Activated CD8-positive, alpha-beta memory T cell treated with anti-CD3 and anti-CD28 coated beads for 36 hours (primary cell): ENCODE results near the gene OR52B4. TPM values are rescaled to one million over a fixed set of nuclear protein-coding genes. Genes with fewer than 3 reads are reported as not detected.
"Not testable (repeated sequence)": the region's sequence is repeated elsewhere in the genome, so short reads cannot be mapped to it uniquely, and the experiment has no call there.

ENCODE experiments used
- CTCF ChIA-PET: fragments of 350-600 bp; sonication (Branson Sonifier 250); formaldehyde crosslinking; loops from one replicate; lab custom pipeline; 2021; ENCODE audit warnings: antibody characterized with exemption; lab: Charles Lee
- POLR2A ChIA-PET: fragments of 350-600 bp; sonication (Branson Sonifier 250); formaldehyde crosslinking; loops from one replicate; lab custom pipeline; 2021; ENCODE audit warnings: antibody characterized with exemption; lab: Charles Lee
- total RNA-seq, 2 experiments: library from RNA; stranded (reverse); gene quantifications; one replicate each; pipeline ENCODE4 v1.2.3, GENCODE V29; 2021

Gene OR52B4
- not detected for total RNA-seq

GRCh38 chr11:4368286-4368685 is at the start of gene OR52B4:
Gene OR52B4, minus strand, starts transcription at chr11:4368386. Its CDS starts 91 bp downstream, at chr11:4368295.
- ChIA-PET POLR2A (no interaction called here), CTCF (no interaction called here)

- ChIA-PET CTCF (no interaction called here), POLR2A (no interaction called here)
These were observed 48.6 kb upstream of the OR52B4 start for GRCh38 chr11:4416816-4417215.

GRCh38 chr11:4416306-4416705 is 48.1 kb upstream of the OR52B4 start:
- ChIA-PET CTCF (no interaction called here), POLR2A (no interaction called here)

- POLR2A ChIA-PET, CTCF ChIA-PET: not testable (repeated sequence)
These were observed 38.0 kb upstream of the OR52B4 start for GRCh38 chr11:4406206-4406605.

- ChIA-PET POLR2A (interaction anchor here (1.0 kb wide), 1 partner anchor 207 kb away, joined by 5 read pairs; no protein-coding TSS in a partner anchor), CTCF (interaction anchor here (2.1 kb wide), 1 partner anchor 206 kb away, joined by 6 read pairs; no protein-coding TSS in a partner anchor)
These were observed 25.7 kb upstream of the OR52B4 start for GRCh38 chr11:4393858-4394223.

- POLR2A ChIA-PET = interaction anchor here (1.0 kb wide), 1 partner anchor 206 kb away, joined by 5 read pairs; no protein-coding TSS in a partner anchor
These were observed 25.1 kb upstream of the OR52B4 start, which contains the start of gene TRIM21 for GRCh38 chr11:4393209-4393857. Gene TRIM21, minus strand, starts transcription at chr11:4393702. Its CDS starts 3,293 bp downstream, at chr11:4390409.

GRCh38 chr11:4388221-4388620 is 20.0 kb upstream of the OR52B4 start:
- POLR2A ChIA-PET = no interaction called here
- CTCF ChIA-PET = no interaction called here

More at GRCh38 chr11:4393209-4393857, 25.1 kb upstream of the OR52B4 start, which contains the start of gene TRIM21:
- CTCF ChIA-PET = interaction anchor here (0.6 to 2.1 kb wide), 3 partner anchors 100 to 1737 kb away, joined by 3 to 6 read pairs (median 3); no protein-coding TSS in a partner anchor

GRCh38 chr11:4385978-4386740 is 18.0 kb upstream of the OR52B4 start:
- ChIA-PET POLR2A (no interaction called here), CTCF (no interaction called here)

GRCh38 chr11:4381901-4382300 is 13.7 kb upstream of the OR52B4 start:
- POLR2A ChIA-PET = no interaction called here
- CTCF ChIA-PET = no interaction called here

- CTCF ChIA-PET = no interaction called here
- POLR2A ChIA-PET = no interaction called here
These were observed 7.4 kb upstream of the OR52B4 start for GRCh38 chr11:4375431-4376140.

GRCh38 chr11:4370166-4370565 is 2.0 kb upstream of the OR52B4 start:
- CTCF ChIA-PET = no interaction called here
- POLR2A ChIA-PET = no interaction called here

- CTCF ChIA-PET, POLR2A ChIA-PET: not testable (repeated sequence)
These were observed 20.0 kb downstream of the OR52B4 start for GRCh38 chr11:4348142-4348541.

- CTCF ChIA-PET, POLR2A ChIA-PET: not testable (repeated sequence)
These were observed 22.8 kb downstream of the OR52B4 start for GRCh38 chr11:4345366-4345765.

- POLR2A ChIA-PET, CTCF ChIA-PET: not testable (repeated sequence)
These were observed 33.8 kb downstream of the OR52B4 start for GRCh38 chr11:4334356-4334755.

Other genes with a start within 250 kb of the OR52B4 start
- gene TRIM21, start 25.3 kb upstream of the OR52B4 start, total RNA-seq = 10 to 100 TPM; 20.9 to 22.6 TPM
- not detected for gene OR52K2, start 80.9 kb upstream of the OR52B4 start, total RNA-seq
- gene OR52K1, start 114.3 kb upstream of the OR52B4 start, total RNA-seq = not detected
- not detected for gene OR52M1, start 176.8 kb upstream of the OR52B4 start, total RNA-seq
- not detected for gene OR52I2, start 213.4 kb upstream of the OR52B4 start, total RNA-seq
- not detected for gene OR52I1, start 225.7 kb upstream of the OR52B4 start, total RNA-seq
- gene TRIM68, start 239.8 kb upstream of the OR52B4 start, total RNA-seq = 10 to 100 TPM in 1 of 2 experiments, 1 to 10 TPM in 1; 9.8 to 10.2 TPM